ENCODE measurements around the gene SGPL1.

The SGPL1 gene

GRCh38 chr10:70775679-70776454 is 39.9 kb upstream of the SGPL1 start:
- Histone ChIP-seq H3K4me3 (ENCODE audit: low read length) (no peak overlapping the region), H3K4me2 (ENCODE audit: low read length) (no peak overlapping the region), H3K9me3 (replicated peaks; ENCODE audit: low read length) (no peaks in the 10 kb centered on the region), H3K4me1 (ENCODE audit: control insufficient read depth, insufficient read depth, low read length) (no peaks in the 10 kb centered on the region), H3K36me3 (ENCODE audit: insufficient read depth, low read length) (no peaks in the 10 kb centered on the region), H3K27me3 (ENCODE audit: control insufficient read depth, insufficient read depth, low read length) (peaks cover 30% of the 10 kb centered on the region), H3K9ac (ENCODE audit: low read depth, low read length) (no peak overlapping the region)

DNA sequence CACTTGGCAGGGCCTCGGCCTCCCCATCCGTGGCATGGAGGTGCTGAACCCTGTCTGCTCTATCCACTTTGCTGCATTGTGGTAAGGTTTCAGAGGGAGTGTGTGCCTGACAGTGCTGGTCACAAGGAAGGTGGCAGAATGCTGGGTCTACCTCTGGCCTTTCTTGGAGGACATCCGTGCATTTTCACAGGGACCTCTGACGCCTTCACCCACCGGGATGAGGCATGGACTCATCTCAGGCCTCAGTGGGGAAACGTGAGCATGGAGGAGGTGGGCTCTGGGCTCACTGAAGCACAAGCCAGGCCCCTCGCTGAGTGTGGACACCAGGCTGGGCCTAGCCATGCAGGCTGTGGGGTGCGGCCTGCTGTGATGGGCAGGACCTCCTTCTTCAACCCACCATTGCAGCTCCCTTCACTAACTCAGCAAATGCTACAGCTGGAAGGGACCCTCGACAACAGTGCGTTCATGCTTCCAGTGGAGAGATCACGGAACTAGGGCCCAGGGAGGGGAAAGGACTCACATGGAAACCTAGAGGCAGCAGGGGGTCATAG is 39.2 kb upstream of the SGPL1 start:
- Histone ChIP-seq H3K9me3 (replicated peaks; ENCODE audit: low read length) (no peaks in the 10 kb centered on the region), H3K4me2 (ENCODE audit: low read length) (no peak overlapping the region), H3K4me3 (ENCODE audit: low read length) (no peak overlapping the region), H3K4me1 (ENCODE audit: control insufficient read depth, insufficient read depth, low read length) (no peaks in the 10 kb centered on the region), H3K27me3 (ENCODE audit: control insufficient read depth, insufficient read depth, low read length) (peaks cover 29% of the 10 kb centered on the region), H3K36me3 (ENCODE audit: insufficient read depth, low read length) (no peaks in the 10 kb centered on the region), H3K9ac (ENCODE audit: low read depth, low read length) (no peak overlapping the region)

DNA sequence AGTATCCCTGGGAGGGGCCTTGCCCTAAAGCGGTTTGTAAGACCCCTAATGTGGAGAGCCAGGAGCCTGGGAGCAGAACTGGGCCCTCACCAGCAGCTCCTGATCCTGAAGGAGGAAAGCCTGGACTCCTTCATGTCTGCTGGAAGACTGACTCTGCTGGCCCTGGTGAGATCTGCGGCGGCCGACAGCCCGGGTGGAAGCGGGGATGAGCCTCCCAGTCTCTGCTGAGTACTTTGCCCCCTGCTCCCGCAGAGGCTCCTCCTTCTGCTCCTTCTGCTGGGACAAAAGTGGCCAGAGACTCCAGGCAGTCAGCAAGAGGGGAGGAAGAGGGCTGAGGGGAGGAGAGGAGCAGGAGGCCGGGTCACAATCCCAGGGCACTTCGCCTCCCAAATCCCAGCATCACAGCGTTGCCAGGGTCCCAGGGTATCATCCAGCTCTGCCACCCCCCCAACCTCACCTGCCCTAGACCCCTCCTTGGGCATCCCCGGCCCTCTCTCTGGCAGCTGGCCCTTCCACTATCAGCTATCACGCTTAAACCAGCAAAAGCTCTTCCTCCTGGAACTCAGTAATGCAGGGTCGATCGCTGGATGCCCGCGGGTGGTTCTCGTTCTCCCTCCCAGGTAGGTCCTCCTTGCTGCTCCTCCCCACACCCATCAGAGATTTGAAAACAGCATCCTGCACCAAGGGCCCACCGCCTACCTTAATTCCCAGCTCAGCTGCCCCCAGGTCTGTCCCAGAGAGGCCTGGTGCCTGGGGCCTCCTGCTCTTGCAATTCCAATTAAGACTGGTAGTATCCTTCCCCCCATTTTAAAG is 38.5 kb upstream of the SGPL1 start:
- Histone ChIP-seq H3K4me1 (ENCODE audit: control insufficient read depth, insufficient read depth, low read length) (no peaks in the 10 kb centered on the region), H3K27me3 (ENCODE audit: control insufficient read depth, insufficient read depth, low read length) (peaks cover 31% of the 10 kb centered on the region), H3K36me3 (ENCODE audit: insufficient read depth, low read length) (no peaks in the 10 kb centered on the region), H3K4me2 (ENCODE audit: low read length) (no peak overlapping the region), H3K9me3 (replicated peaks; ENCODE audit: low read length) (no peaks in the 10 kb centered on the region), H3K4me3 (ENCODE audit: low read length) (no peak overlapping the region), H3K9ac (ENCODE audit: low read depth, low read length) (no peak overlapping the region)

GRCh38 chr10:70778267-70778924 is 37.4 kb upstream of the SGPL1 start:
- H3K27me3 ChIP-seq (ENCODE audit: control insufficient read depth, insufficient read depth, low read length), result peaks cover 35% of the 10 kb centered on the region
- no peak overlapping the region for H3K9ac ChIP-seq (ENCODE audit: low read depth, low read length)
- no peaks in the 10 kb centered on the region for H3K36me3 ChIP-seq (ENCODE audit: insufficient read depth, low read length)
- no peak overlapping the region for H3K4me2 ChIP-seq (ENCODE audit: low read length)
- H3K9me3 ChIP-seq (replicated peaks; ENCODE audit: low read length), result no peaks in the 10 kb centered on the region
- H3K4me1 ChIP-seq (ENCODE audit: control insufficient read depth, insufficient read depth, low read length), result no peaks in the 10 kb centered on the region
- no peak overlapping the region for H3K4me3 ChIP-seq (ENCODE audit: low read length)

DNA sequence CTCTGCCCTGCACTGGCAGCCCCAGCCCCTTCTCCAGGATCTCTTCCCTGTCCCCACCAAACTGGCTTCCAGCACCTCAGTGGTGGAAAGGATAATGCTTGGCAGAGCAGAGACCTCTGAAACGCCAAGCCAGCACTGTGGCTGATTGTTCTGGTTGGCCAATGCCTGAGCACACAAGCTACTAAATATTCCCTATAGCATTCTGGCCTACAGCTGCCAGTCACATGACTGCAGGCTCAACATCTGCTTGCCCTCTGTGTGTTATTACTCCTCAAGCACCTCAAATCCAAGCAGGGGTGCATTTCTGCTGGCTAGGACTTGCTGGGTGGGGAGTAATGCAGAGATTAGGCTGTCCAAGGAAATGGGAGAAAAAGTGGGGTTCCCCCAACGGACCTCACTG is 36.7 kb upstream of the SGPL1 start:
- Histone ChIP-seq H3K4me1 (ENCODE audit: control insufficient read depth, insufficient read depth, low read length) (no peaks in the 10 kb centered on the region), H3K9me3 (replicated peaks; ENCODE audit: low read length) (no peaks in the 10 kb centered on the region)

GRCh38 chr10:70779511-70780369 is 36.0 kb upstream of the SGPL1 start:
- Histone ChIP-seq H3K36me3 (ENCODE audit: insufficient read depth, low read length) (no peaks in the 10 kb centered on the region), H3K9ac (ENCODE audit: low read depth, low read length) (no peak overlapping the region), H3K4me2 (ENCODE audit: low read length) (no peak overlapping the region), H3K27me3 (ENCODE audit: control insufficient read depth, insufficient read depth, low read length) (peaks cover 45% of the 10 kb centered on the region), H3K9me3 (replicated peaks; ENCODE audit: low read length) (no peaks in the 10 kb centered on the region), H3K4me1 (ENCODE audit: control insufficient read depth, insufficient read depth, low read length) (no peaks in the 10 kb centered on the region), H3K4me3 (ENCODE audit: low read length) (no peak overlapping the region)

More for the DNA sequence above, 36.7 kb upstream of the SGPL1 start:
- Histone ChIP-seq H3K27me3 (ENCODE audit: control insufficient read depth, insufficient read depth, low read length) (peaks cover 40% of the 10 kb centered on the region), H3K4me3 (ENCODE audit: low read length) (no peak overlapping the region), H3K9ac (ENCODE audit: low read depth, low read length) (no peak overlapping the region), H3K4me2 (ENCODE audit: low read length) (no peak overlapping the region), H3K36me3 (ENCODE audit: insufficient read depth, low read length) (no peaks in the 10 kb centered on the region)

- peaks cover 51% of the 10 kb centered on the region for H3K27me3 ChIP-seq (ENCODE audit: control insufficient read depth, insufficient read depth, low read length)
- no peaks in the 10 kb centered on the region for H3K36me3 ChIP-seq (ENCODE audit: insufficient read depth, low read length)
- H3K4me2 ChIP-seq (ENCODE audit: low read length), result no peak overlapping the region
- H3K9ac ChIP-seq (ENCODE audit: low read depth, low read length), result no peak overlapping the region
- no peaks in the 10 kb centered on the region for H3K9me3 ChIP-seq (replicated peaks; ENCODE audit: low read length)
- no peaks in the 10 kb centered on the region for H3K4me1 ChIP-seq (ENCODE audit: control insufficient read depth, insufficient read depth, low read length)
- no peak overlapping the region for H3K4me3 ChIP-seq (ENCODE audit: low read length)
Measured at GRCh38 chr10:70780370-70780760, 35.4 kb upstream of the SGPL1 start.

DNA sequence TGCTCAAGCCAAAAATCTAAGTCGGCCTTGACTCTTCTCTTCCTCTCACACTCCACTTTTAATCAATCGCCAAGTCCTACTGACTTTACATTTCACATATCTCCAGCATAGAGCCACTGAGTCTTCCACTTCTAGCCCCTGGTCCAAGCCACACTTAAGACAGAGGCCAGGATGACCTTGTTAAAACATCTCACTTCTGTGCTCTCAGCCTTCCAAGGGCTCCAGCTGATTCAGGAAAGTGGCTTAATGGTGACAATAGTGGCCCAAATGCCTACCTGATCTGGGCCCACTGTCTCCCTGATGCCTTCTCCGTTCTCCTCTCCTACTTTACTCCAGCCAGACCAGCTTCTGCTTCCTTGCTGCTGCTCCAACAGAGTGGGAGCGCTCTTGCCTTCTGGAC is 35.0 kb upstream of the SGPL1 start:
- H3K9me3 ChIP-seq (replicated peaks; ENCODE audit: low read length), result no peaks in the 10 kb centered on the region
- H3K27me3 ChIP-seq (ENCODE audit: control insufficient read depth, insufficient read depth, low read length), result peaks cover 55% of the 10 kb centered on the region
- no peak overlapping the region for H3K4me2 ChIP-seq (ENCODE audit: low read length)
- H3K36me3 ChIP-seq (ENCODE audit: insufficient read depth, low read length), result no peaks in the 10 kb centered on the region
- H3K9ac ChIP-seq (ENCODE audit: low read depth, low read length), result no peak overlapping the region
- H3K4me1 ChIP-seq (ENCODE audit: control insufficient read depth, insufficient read depth, low read length), result no peaks in the 10 kb centered on the region
- no peak overlapping the region for H3K4me3 ChIP-seq (ENCODE audit: low read length)

DNA sequence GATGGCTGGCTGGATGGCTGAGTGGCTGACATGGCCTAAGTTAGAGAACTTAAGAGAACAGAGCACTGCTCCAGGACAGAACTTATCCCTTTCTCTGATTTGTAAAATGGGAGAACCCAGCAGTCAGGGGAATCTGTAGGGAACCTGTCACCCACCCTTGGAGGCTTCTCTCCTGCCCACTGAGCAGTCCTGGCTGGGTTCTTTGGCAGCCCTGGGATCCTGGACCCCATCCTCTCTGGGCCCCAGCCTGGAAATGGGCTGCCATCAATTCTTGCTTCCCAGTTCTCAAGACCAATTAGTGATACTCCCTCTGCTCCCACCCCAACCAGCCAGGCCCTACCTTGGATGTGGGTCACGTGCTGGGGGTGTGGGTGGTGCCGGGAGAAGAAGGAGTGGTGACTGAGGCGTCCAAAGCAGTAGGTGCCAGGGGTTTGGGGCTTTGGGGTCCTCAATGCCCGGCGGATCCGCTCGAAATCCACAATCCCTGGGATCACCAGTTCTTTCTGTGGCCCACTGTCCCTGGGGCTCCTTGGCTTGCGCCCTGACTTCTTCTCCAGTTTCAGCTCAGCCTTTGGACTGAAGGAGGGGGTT is 34.2 kb upstream of the SGPL1 start:
- peaks cover 61% of the 10 kb centered on the region for H3K27me3 ChIP-seq (ENCODE audit: control insufficient read depth, insufficient read depth, low read length)
- no peaks in the 10 kb centered on the region for H3K9me3 ChIP-seq (replicated peaks; ENCODE audit: low read length)
- H3K4me2 ChIP-seq (ENCODE audit: low read length), result no peak overlapping the region
- no peaks in the 10 kb centered on the region for H3K36me3 ChIP-seq (ENCODE audit: insufficient read depth, low read length)
- no peak overlapping the region for H3K9ac ChIP-seq (ENCODE audit: low read depth, low read length)
- H3K4me3 ChIP-seq (ENCODE audit: low read length), result no peak overlapping the region
- peaks cover 2% of the 10 kb centered on the region for H3K4me1 ChIP-seq (ENCODE audit: control insufficient read depth, insufficient read depth, low read length)

GRCh38 chr10:70782086-70782745 is 33.5 kb upstream of the SGPL1 start:
- Histone ChIP-seq H3K36me3 (ENCODE audit: insufficient read depth, low read length) (no peaks in the 10 kb centered on the region), H3K4me2 (ENCODE audit: low read length) (no peak overlapping the region), H3K4me3 (ENCODE audit: low read length) (no peak overlapping the region), H3K4me1 (ENCODE audit: control insufficient read depth, insufficient read depth, low read length) (peaks cover 3% of the 10 kb centered on the region), H3K9ac (ENCODE audit: low read depth, low read length) (no peak overlapping the region), H3K27me3 (ENCODE audit: control insufficient read depth, insufficient read depth, low read length) (peaks cover 58% of the 10 kb centered on the region), H3K9me3 (replicated peaks; ENCODE audit: low read length) (no peaks in the 10 kb centered on the region)
